Astrocyte (in vitro differentiated cells and primary cell): ENCODE data around the gene SRSF9.

Experiments used
- EZH2 ChIP-seq: IDR thresholded peaks from 2 replicates; pipeline ENCODE4 v1.6.1; 2012; ENCODE audit warnings: mild to moderate bottlenecking, low read length, inconsistent platforms; ENCODE audit not compliant: insufficient read depth
- TF ChIP-seq, protein P1 (sequence below): IDR thresholded peaks from 2 replicates; pipeline ENCODE4 v1.5.1; 2011; ENCODE audit warnings: low read depth, mild to moderate bottlenecking, inconsistent platforms, low read length, moderate library complexity; ENCODE audit not compliant: insufficient read depth

- TF ChIP-seq, protein P1, sequence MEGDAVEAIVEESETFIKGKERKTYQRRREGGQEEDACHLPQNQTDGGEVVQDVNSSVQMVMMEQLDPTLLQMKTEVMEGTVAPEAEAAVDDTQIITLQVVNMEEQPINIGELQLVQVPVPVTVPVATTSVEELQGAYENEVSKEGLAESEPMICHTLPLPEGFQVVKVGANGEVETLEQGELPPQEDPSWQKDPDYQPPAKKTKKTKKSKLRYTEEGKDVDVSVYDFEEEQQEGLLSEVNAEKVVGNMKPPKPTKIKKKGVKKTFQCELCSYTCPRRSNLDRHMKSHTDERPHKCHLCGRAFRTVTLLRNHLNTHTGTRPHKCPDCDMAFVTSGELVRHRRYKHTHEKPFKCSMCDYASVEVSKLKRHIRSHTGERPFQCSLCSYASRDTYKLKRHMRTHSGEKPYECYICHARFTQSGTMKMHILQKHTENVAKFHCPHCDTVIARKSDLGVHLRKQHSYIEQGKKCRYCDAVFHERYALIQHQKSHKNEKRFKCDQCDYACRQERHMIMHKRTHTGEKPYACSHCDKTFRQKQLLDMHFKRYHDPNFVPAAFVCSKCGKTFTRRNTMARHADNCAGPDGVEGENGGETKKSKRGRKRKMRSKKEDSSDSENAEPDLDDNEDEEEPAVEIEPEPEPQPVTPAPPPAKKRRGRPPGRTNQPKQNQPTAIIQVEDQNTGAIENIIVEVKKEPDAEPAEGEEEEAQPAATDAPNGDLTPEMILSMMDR, result no peak
- TF ChIP-seq EZH2, result no peak
Measured at GRCh38 chr12:120467439-120467838, 2.1 kb downstream of the SRSF9 start.
